Thyroid gland (tissue), 4 donors: ENCODE data around the gene PRG3. TPM values are rescaled to one million over a fixed set of nuclear protein-coding genes. Genes with fewer than 3 reads are reported as not detected.
"Not testable (repeated sequence)": the region's sequence is repeated elsewhere in the genome, so short reads cannot be mapped to it uniquely, and the experiment has no call there.

Experiments used
- DNase-seq, 2 donors: peaks; one replicate each; pipeline ENCODE4 v3.0.0-alpha.2; 2019
- H3K27ac ChIP-seq, 3 donors: fragments of 200-600 bp; sonication (generic); 1 replicate in 2 of 3; 2 replicates in 1 of 3; pipeline ENCODE4 v1.5.1; 2016 to 2019; ENCODE audit warnings: mild to moderate bottlenecking in 1 of 3, moderate library complexity in 1 of 3
- H3K27me3 ChIP-seq: fragments of 200-600 bp; sonication (generic); one replicate; pipeline ENCODE4 v1.5.1; 2019
- H3K36me3 ChIP-seq, 2 donors: fragments of 200-600 bp; sonication (generic); one replicate each; pipeline ENCODE4 v1.5.1; 2016 to 2019
- H3K4me1 ChIP-seq, 2 donors: fragments of 200-600 bp; sonication (generic); one replicate each; pipeline ENCODE4 v1.5.1; 2017 to 2019
- H3K4me3 ChIP-seq, 3 donors: fragments of 200-600 bp; sonication (generic); replicated peaks in 1 of 3; 1 replicate in 2 of 3; 2 replicates in 1 of 3; pipeline ENCODE4 v1.5.1; 2016; ENCODE audit warnings: mild to moderate bottlenecking in 1 of 3
- H3K9me3 ChIP-seq: fragments of 200-600 bp; sonication (generic); one replicate; pipeline ENCODE4 v1.5.1; 2017
- CTCF ChIP-seq, 6 experiments: fragments of 200-600 bp in 3 of 6; fragments of 450-650 bp in 3 of 6; sonication (generic) in 3 of 6; IDR thresholded peaks; one replicate each; pipeline ENCODE4 v1.5.1; 2016 to 2019; ENCODE audit warnings: antibody characterized with exemption in 6 of 6, mild to moderate bottlenecking in 2 of 6, inconsistent platforms in 1 of 6, moderate library complexity in 1 of 6
- POLR2A ChIP-seq, 2 donors: fragments of 450-650 bp; IDR thresholded peaks; one replicate each; pipeline ENCODE4 v1.6.1; 2017; ENCODE audit warnings: antibody characterized with exemption in 2 of 2, mild to moderate bottlenecking in 2 of 2, moderate library complexity in 1 of 2
- WGBS, 2 donors: methylation state at CpG; one replicate each; pipeline ENCODE4 v1.1.5; 2017; 5-methylcytosine and 5-hydroxymethylcytosine counted together
- intact Hi-C: fragments of 100-400 bp; cut with DNase I; formaldehyde crosslinking; loops from one replicate; pipeline ENCODE4 v1.15.1; 2023
- total RNA-seq, 4 donors: library from RNA; depleted of rRNA; stranded (reverse); fragments of >200 nt; gene quantifications; one replicate each; pipeline ENCODE4 v1.2.3, GENCODE V29; 2016

The PRG3 gene
- total RNA-seq, 4 donors from 2014 or later = not detected

- intact Hi-C loops = loop anchor here (10.0 kb wide), 1 partner anchor 303 kb away; the partner anchor contains the start of gene YPEL4
- no peaks in the 10 kb centered on the region for H3K9me3 ChIP-seq
- H3K4me1 ChIP-seq = peaks cover 0 to under 1% of the 10 kb centered on the region in 2 donors
- no peak overlapping the region for H3K27ac ChIP-seq
- no peak for DNase-seq
- no peak for TF ChIP-seq POLR2A (IDR thresholded peaks at IDR 0.05)
- TF ChIP-seq CTCF (IDR thresholded peaks at IDR 0.05) = no peak
- H3K36me3 ChIP-seq = no peaks in the 10 kb centered on the region
- H3K27me3 ChIP-seq = no peaks in the 10 kb centered on the region
- no peak overlapping the region for H3K4me3 ChIP-seq
- WGBS, 2 donors = 78 to 82% methylated on average over 6 of the region's 6 CpGs
Observed at GRCh38 chr11:57341250-57341808, 39.6 kb downstream of the PRG3 start.

- H3K4me1 ChIP-seq = peaks cover under 1 to 4% of the 10 kb centered on the region in 2 donors
- no peaks in the 10 kb centered on the region for H3K36me3 ChIP-seq
- no peak for DNase-seq
- no peaks in the 10 kb centered on the region for H3K27me3 ChIP-seq
- intact Hi-C loops = loop anchor here (10.0 kb wide), 1 partner anchor 305 kb away; the partner anchor contains the start of gene YPEL4
- H3K4me3 ChIP-seq = no peak overlapping the region
- TF ChIP-seq POLR2A (IDR thresholded peaks at IDR 0.05) (no peak), CTCF (IDR thresholded peaks at IDR 0.05) (no peak)
- no peak overlapping the region for H3K27ac ChIP-seq
- no peaks in the 10 kb centered on the region for H3K9me3 ChIP-seq
- 45 to 49% methylated on average over 12 of the region's 12 CpGs for WGBS, 2 donors
Observed at GRCh38 chr11:57340039-57340615, 40.8 kb downstream of the PRG3 start.

GRCh38 chr11:57339328-57339727, 41.6 kb downstream of the PRG3 start:
- TF ChIP-seq POLR2A (IDR thresholded peaks at IDR 0.05) (no peak), CTCF (IDR thresholded peaks at IDR 0.05) (no peak)
- Histone ChIP-seq H3K4me3 (no peak overlapping the region), H3K27ac (no peak overlapping the region), H3K27me3 (no peaks in the 10 kb centered on the region), H3K4me1 (peaks cover 4 to 12% of the 10 kb centered on the region in 2 donors), H3K36me3 (no peaks in the 10 kb centered on the region), H3K9me3 (no peaks in the 10 kb centered on the region)
- 79 to 83% methylated on average over 5 of the region's 5 CpGs for WGBS, 2 donors
- DNase-seq = no peak
- intact Hi-C loops = no loop called here

- no peaks in the 10 kb centered on the region for H3K9me3 ChIP-seq
- intact Hi-C loops = no loop called here
- no peak within 1 kb of the TSS for H3K27ac ChIP-seq
- H3K36me3 ChIP-seq = peaks cover 0 to 2% of the 10 kb centered on the region in 2 donors
- TF ChIP-seq POLR2A (IDR thresholded peaks at IDR 0.05) (no peak), CTCF (IDR thresholded peaks at IDR 0.05) (no peak)
- H3K4me3 ChIP-seq = no peak within 1 kb of the TSS
- DNase-seq = no peak
- peaks cover 4 to 16% of the 10 kb centered on the region in 2 donors for H3K4me1 ChIP-seq
- no peaks in the 10 kb centered on the region for H3K27me3 ChIP-seq
- WGBS, 2 donors = 28 to 47% methylated on average over 4 of the region's 4 CpGs
Observed at GRCh38 chr11:57338142-57338541, 42.8 kb downstream of the PRG3 start, which contains the start of gene P2RX3. TSS of gene P2RX3 (plus strand) at chr11:57338352. CDS start at chr11:57338551, 199 bp downstream.

- H3K9me3 ChIP-seq, H3K27ac ChIP-seq, H3K4me3 ChIP-seq, DNase-seq, H3K27me3 ChIP-seq, intact Hi-C loops: not testable (repeated sequence)
- peaks cover 6 to 15% of the 10 kb centered on the region in 2 donors for H3K36me3 ChIP-seq
- WGBS, 2 donors = 70 to 80% methylated on average over 6 of the region's 6 CpGs
- H3K4me1 ChIP-seq = peaks cover 4 to 16% of the 10 kb centered on the region in 2 donors
Observed at GRCh38 chr11:57336856-57337255, 44.1 kb downstream of the PRG3 start.
